ENCODE results near the gene CEACAM16. TPM values are rescaled to one million over a fixed set of nuclear protein-coding genes. Genes with fewer than 3 reads are reported as not detected.

Gene CEACAM16
- total and polyA plus RNA-seq, 10 of the 15 experiments (the other 5 are each of a cell fraction or from before 2014, with no cell fraction given), result not detected

- TF ChIP-seq RELB (IDR thresholded peaks at IDR 0.05; ENCODE audit: low read depth) (peak; percentile 69; the same call in 1 of the 2 replicates), RCOR1 (conservative IDR thresholded peaks at IDR 0.05; ENCODE audit: low read depth, low read length) (no peak), IKZF1 (conservative IDR thresholded peaks at IDR 0.05) (peak; percentile 96), NRF1 (conservative IDR thresholded peaks at IDR 0.05; ENCODE audit: low read depth, low read length) (no peak), ZZZ3 (IDR thresholded peaks at IDR 0.05; ENCODE audit: control insufficient read depth, insufficient read length, low read depth) (no peak), NR2F1 (conservative IDR thresholded peaks at IDR 0.05) (peak; percentile 64), HCFC1 (IDR thresholded peaks at IDR 0.05; ENCODE audit: low read length) (no peak), ESRRA (IDR thresholded peaks at IDR 0.05; ENCODE audit: low read length) (no peak), ZNF622 (IDR thresholded peaks at IDR 0.05) (no peak), CBFB (IDR thresholded peaks at IDR 0.05; ENCODE audit: low read depth) (peak; percentile 12; the same call in 1 of the 2 replicates), NFYA (IDR thresholded peaks at IDR 0.05; ENCODE audit: borderline replicate concordance, low read depth, low read length) (no peak), SUZ12 (IDR thresholded peaks at IDR 0.05; ENCODE audit: unreplicated experiment) (no peak), TCF7 (IDR thresholded peaks at IDR 0.05; ENCODE audit: borderline replicate concordance) (no peak), POLR2AphosphoS5 (IDR thresholded peaks at IDR 0.05; ENCODE audit: low read length) (no peak), E2F4 (IDR thresholded peaks at IDR 0.05; ENCODE audit: low read depth, low read length) (no peak), CREB1 (IDR thresholded peaks at IDR 0.05; ENCODE audit: low read depth) (no peak), RAD51 (IDR thresholded peaks at IDR 0.05) (no peak), ELK1 (IDR thresholded peaks at IDR 0.05; ENCODE audit: low read depth, low read length) (no peak), GATAD2B (conservative IDR thresholded peaks at IDR 0.05; ENCODE audit: low read depth) (no peak; the same call in none of the 2 replicates), CHD4 (IDR thresholded peaks at IDR 0.05) (no peak)
- TF ChIP-seq, protein P1, sequence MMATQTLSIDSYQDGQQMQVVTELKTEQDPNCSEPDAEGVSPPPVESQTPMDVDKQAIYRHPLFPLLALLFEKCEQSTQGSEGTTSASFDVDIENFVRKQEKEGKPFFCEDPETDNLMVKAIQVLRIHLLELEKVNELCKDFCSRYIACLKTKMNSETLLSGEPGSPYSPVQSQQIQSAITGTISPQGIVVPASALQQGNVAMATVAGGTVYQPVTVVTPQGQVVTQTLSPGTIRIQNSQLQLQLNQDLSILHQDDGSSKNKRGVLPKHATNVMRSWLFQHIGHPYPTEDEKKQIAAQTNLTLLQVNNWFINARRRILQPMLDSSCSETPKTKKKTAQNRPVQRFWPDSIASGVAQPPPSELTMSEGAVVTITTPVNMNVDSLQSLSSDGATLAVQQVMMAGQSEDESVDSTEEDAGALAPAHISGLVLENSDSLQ (IDR thresholded peaks at IDR 0.05), result no peak
- TF ChIP-seq, protein P2, sequence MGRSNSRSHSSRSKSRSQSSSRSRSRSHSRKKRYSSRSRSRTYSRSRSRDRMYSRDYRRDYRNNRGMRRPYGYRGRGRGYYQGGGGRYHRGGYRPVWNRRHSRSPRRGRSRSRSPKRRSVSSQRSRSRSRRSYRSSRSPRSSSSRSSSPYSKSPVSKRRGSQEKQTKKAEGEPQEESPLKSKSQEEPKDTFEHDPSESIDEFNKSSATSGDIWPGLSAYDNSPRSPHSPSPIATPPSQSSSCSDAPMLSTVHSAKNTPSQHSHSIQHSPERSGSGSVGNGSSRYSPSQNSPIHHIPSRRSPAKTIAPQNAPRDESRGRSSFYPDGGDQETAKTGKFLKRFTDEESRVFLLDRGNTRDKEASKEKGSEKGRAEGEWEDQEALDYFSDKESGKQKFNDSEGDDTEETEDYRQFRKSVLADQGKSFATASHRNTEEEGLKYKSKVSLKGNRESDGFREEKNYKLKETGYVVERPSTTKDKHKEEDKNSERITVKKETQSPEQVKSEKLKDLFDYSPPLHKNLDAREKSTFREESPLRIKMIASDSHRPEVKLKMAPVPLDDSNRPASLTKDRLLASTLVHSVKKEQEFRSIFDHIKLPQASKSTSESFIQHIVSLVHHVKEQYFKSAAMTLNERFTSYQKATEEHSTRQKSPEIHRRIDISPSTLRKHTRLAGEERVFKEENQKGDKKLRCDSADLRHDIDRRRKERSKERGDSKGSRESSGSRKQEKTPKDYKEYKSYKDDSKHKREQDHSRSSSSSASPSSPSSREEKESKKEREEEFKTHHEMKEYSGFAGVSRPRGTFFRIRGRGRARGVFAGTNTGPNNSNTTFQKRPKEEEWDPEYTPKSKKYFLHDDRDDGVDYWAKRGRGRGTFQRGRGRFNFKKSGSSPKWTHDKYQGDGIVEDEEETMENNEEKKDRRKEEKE (IDR thresholded peaks at IDR 0.05), result no peak
These were observed 38.5 kb downstream of the CEACAM16 start (continued) for GRCh38 chr19:44737238-44738071.

Data from GM12878 (cell line).